Peyer's patch (tissue), 4 donors: ENCODE measurements around the gene EAF1. TPM values are rescaled to one million over a fixed set of nuclear protein-coding genes. Genes with fewer than 3 reads are reported as not detected.

Experiments
- DNase-seq, 3 donors: peaks; one replicate each; pipeline ENCODE4 v3.0.0-alpha.2; 2017 to 2019
- H3K27ac ChIP-seq, 4 donors: fragments of 200-600 bp; sonication (generic); one replicate each; pipeline ENCODE4 v1.5.1; 2016 to 2019
- H3K27me3 ChIP-seq, 2 donors: fragments of 200-600 bp; sonication (generic); one replicate each; pipeline ENCODE4 v1.5.1; 2019
- H3K36me3 ChIP-seq, 3 donors: fragments of 200-600 bp; sonication (generic); one replicate each; pipeline ENCODE4 v1.5.1; 2016 to 2019
- H3K4me1 ChIP-seq, 4 donors: fragments of 200-600 bp; sonication (generic); one replicate each; pipeline ENCODE4 v1.5.1; 2016 to 2019
- H3K4me3 ChIP-seq, 4 donors: fragments of 200-600 bp; sonication (generic); 1 replicate in 3 of 4; 2 replicates in 1 of 4; pipeline ENCODE4 v1.5.1; 2016 to 2019; ENCODE audit warnings: mild to moderate bottlenecking in 1 of 4
- H3K9me3 ChIP-seq, 4 donors: fragments of 200-600 bp; sonication (generic); one replicate each; pipeline ENCODE4 v1.5.1; 2016 to 2019; ENCODE audit warnings: mild to moderate bottlenecking in 1 of 4
- CTCF ChIP-seq, 6 experiments: fragments of 450-650 bp in 4 of 6; fragments of 200-600 bp in 2 of 6; sonication (generic) in 1 of 6; IDR thresholded peaks; one replicate each; pipeline ENCODE4 v1.5.1; 2017 to 2019; ENCODE audit warnings: antibody characterized with exemption in 6 of 6, mild to moderate bottlenecking in 3 of 6, moderate library complexity in 1 of 6
- POLR2A ChIP-seq, 2 donors: fragments of 450-650 bp; IDR thresholded peaks; one replicate each; pipeline ENCODE4 v1.5.1; 2017; ENCODE audit warnings: antibody characterized with exemption in 2 of 2, mild to moderate bottlenecking in 2 of 2, moderate library complexity in 2 of 2
- total RNA-seq, 4 donors: library from RNA; depleted of rRNA; stranded (reverse); fragments of >200 nt; gene quantifications; one replicate each; pipeline ENCODE4 v1.1.0, GENCODE V29; 2016

Gene EAF1
- total RNA-seq, 4 donors from 2014 or later = 27.1 to 45.4 (median 33.0) TPM

DNA sequence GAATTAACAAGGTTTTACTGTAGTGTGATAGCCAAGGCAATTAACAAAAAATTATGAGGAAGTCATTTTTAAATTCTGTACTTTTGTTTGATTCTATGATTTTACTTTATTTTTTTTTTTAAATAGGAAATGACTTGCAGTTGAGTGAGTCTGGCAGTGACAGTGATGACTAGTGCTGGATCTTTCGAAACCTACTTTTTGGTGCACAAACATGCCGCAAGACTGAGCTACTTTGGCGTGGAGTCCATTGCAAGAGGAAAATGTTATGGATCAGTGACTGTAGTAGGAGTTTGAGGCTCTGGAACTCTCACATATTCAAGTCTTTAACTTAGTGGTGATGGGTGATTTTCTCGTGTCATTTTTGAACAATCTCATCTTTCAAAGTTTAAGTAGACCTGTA lies 11.6 kb downstream of the EAF1 start:
- Histone ChIP-seq H3K27ac (no peak overlapping the region), H3K9me3 (no peaks in the 10 kb centered on the region), H3K4me1 (no peaks in the 10 kb centered on the region), H3K27me3 (no peaks in the 10 kb centered on the region), H3K4me3 (no peak overlapping the region), H3K36me3 (peaks cover 0 to 91% (median 0%) of the 10 kb centered on the region in 3 donors)
- no peak for TF ChIP-seq CTCF (IDR thresholded peaks at IDR 0.05)
- DNase-seq = no peak

GRCh38 chr3:15439476-15439875 lies 12.1 kb downstream of the EAF1 start:
- Histone ChIP-seq H3K4me3 (no peak overlapping the region), H3K4me1 (no peaks in the 10 kb centered on the region), H3K27ac (no peak overlapping the region), H3K27me3 (no peaks in the 10 kb centered on the region), H3K36me3 (peaks cover 0 to 91% (median 0%) of the 10 kb centered on the region in 3 donors), H3K9me3 (no peaks in the 10 kb centered on the region)
- TF ChIP-seq POLR2A (IDR thresholded peaks at IDR 0.05) (no peak), CTCF (IDR thresholded peaks at IDR 0.05) (no peak)
- no peak for DNase-seq

GRCh38 chr3:15440891-15441290 lies 13.5 kb downstream of the EAF1 start:
- no peaks in the 10 kb centered on the region for H3K9me3 ChIP-seq
- peaks cover 0 to 79% (median 0%) of the 10 kb centered on the region in 3 donors for H3K36me3 ChIP-seq
- no peak overlapping the region for H3K4me3 ChIP-seq
- H3K27me3 ChIP-seq = no peaks in the 10 kb centered on the region
- H3K4me1 ChIP-seq = no peaks in the 10 kb centered on the region
- TF ChIP-seq CTCF (IDR thresholded peaks at IDR 0.05) = no peak
- no peak for TF ChIP-seq POLR2A (IDR thresholded peaks at IDR 0.05)
- DNase-seq = no peak
- no peak overlapping the region for H3K27ac ChIP-seq

DNA sequence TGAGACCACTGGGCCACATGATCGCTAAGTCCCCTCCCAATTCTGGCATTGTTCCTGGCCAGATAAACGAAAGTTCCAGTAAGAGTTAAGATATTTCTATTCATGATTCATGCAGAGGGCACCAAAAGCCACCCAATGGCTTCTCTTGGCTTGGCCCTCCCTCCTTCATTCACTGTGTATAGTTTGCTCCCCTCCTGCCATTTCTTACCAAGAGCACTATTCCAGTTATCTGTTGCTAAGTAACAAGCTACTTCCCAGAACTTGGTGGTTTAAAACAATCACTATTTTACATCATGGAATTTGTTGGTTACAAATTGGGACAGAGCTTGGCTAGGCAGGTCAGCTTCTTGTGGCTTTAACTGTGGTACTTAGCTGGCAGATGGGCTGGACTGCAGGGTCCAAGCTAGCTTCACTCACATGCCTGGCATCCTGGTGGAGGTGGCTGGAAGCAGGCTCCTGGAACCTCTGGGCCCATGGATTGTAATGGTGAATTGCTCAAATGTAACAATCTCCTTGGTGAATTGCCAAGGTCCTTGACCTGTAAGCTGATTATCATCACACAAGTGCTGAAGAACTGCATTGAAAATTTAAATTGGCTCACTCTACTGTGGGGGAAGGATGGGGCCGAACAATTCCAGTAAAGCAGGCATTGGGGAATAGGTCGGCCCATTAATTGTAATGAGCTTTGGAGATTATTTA lies 16.6 kb downstream of the EAF1 start:
- Histone ChIP-seq H3K9me3 (no peaks in the 10 kb centered on the region), H3K27ac (no peak overlapping the region), H3K36me3 (peaks cover 0 to 49% (median 0%) of the 10 kb centered on the region in 3 donors), H3K4me1 (no peaks in the 10 kb centered on the region), H3K27me3 (no peaks in the 10 kb centered on the region), H3K4me3 (no peak overlapping the region)
- DNase-seq = no peak
- no peak for TF ChIP-seq CTCF (IDR thresholded peaks at IDR 0.05)
- no peak for TF ChIP-seq POLR2A (IDR thresholded peaks at IDR 0.05)

DNA sequence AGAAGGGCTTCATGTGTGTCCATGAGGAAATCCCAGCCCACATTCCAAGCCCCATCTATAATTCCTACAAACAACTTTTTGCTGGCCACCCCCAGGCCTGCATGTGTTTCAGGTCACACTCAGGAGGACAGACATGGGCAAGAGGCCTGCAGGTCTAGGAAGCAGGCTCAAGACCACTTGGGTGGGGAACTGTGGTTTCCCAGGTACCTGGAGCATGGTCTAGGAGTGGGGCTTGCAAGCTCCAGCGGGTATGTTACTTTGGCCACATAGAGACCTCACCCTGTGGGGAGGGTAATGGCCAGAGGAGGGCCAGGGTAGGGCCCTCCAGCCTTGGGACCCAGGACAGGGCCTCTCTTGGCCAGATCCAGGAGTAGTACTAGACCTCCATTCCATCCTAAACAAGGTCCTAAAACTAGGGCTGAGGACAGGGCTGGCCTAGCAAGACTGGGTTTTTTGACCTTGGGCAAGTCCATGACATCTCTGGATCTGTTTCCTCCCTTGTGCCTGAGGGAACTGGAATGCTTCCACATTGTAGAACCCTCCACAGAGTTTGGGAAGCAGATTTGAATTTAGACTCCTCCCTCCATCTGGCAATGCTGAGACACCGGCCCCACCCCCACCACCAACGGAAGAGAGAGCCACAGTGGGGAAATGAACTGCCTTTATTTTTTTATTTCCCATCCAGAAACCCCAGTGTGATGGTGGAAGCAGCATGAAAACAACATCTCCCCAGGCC lies 22.3 kb downstream of the EAF1 start:
- H3K36me3 ChIP-seq = no peaks in the 10 kb centered on the region
- no peak overlapping the region for H3K27ac ChIP-seq
- H3K27me3 ChIP-seq = no peaks in the 10 kb centered on the region
- no peak overlapping the region for H3K4me3 ChIP-seq
- no peaks in the 10 kb centered on the region for H3K4me1 ChIP-seq
- H3K9me3 ChIP-seq = no peaks in the 10 kb centered on the region
- TF ChIP-seq CTCF (IDR thresholded peaks at IDR 0.05) (no peak), POLR2A (IDR thresholded peaks at IDR 0.05) (no peak)
- DNase-seq = no peak
